Umbilical cord (tissue), 2 donors: Measurements from ENCODE around the gene CMPK1. TPM values are rescaled to one million over a fixed set of nuclear protein-coding genes. Genes with fewer than 3 reads are reported as not detected.

ENCODE experiments used
- DNase-seq: peaks from one replicate; pipeline ENCODE4 v3.0.0-alpha.2; 2015; ENCODE audit warnings: low spot score
- total RNA-seq: library from RNA; depleted of rRNA; stranded (reverse); fragments of >200 nt; gene quantifications from one replicate; pipeline ENCODE4 v1.2.3, GENCODE V29; 2014; ENCODE audit warnings: low replicate concordance; ENCODE audit not compliant: insufficient read depth

Gene CMPK1
- total RNA-seq, 1 donor from 2014 or later: 157 TPM

- no peak for DNase-seq
Measured at GRCh38 chr1:47420547-47420946, 87.0 kb downstream of the CMPK1 start.

GRCh38 chr1:47423872-47424271 lies 90.3 kb downstream of the CMPK1 start:
- no peak for DNase-seq

- DNase-seq: no peak
Measured at GRCh38 chr1:47424336-47424982, 90.9 kb downstream of the CMPK1 start.

Other genes starting within 250 kb of the CMPK1 start
- gene CYP4A22, start 196.3 kb upstream of the CMPK1 start, total RNA-seq: not detected
- not detected for gene PDZK1IP1, start 143.8 kb upstream of the CMPK1 start, total RNA-seq
- 3.1 TPM for gene TAL1, start 101.6 kb upstream of the CMPK1 start, total RNA-seq
- gene STIL, start 19.6 kb upstream of the CMPK1 start, total RNA-seq: 3.6 TPM
- not detected for gene FOXE3, start 82.5 kb downstream of the CMPK1 start, total RNA-seq
- gene FOXD2, start 104.3 kb downstream of the CMPK1 start, total RNA-seq: 0.24 TPM